Measurements from ENCODE around the gene ZEB2. TPM values are rescaled to one million over a fixed set of nuclear protein-coding genes. Genes with fewer than 3 reads are reported as not detected.

Gene ZEB2
- total and polyA plus RNA-seq, 2 of the 8 experiments (the other 6 are each of a cell fraction or from before 2014, with no cell fraction given), result 0.38 TPM; not detected in 1

GRCh38 chr2:144379851-144380311 is 140.0 kb downstream of the ZEB2 start:
- H3K27me3 ChIP-seq (replicated peaks in 1 of 4; ENCODE audit: control insufficient read depth in 3 of 4, extremely low read depth in 1 of 4, insufficient read depth in 3 of 4, low read length in 3 of 4), result no peaks in the 10 kb centered on the region
- no peak overlapping the region for H3K18ac ChIP-seq (ENCODE audit: extremely low read depth, low read length)
- no peak overlapping the region for H4K5ac ChIP-seq (ENCODE audit: insufficient read length, low read depth, low read length)
- H4K8ac ChIP-seq (ENCODE audit: extremely low read depth, insufficient read depth, low read length), result no peak overlapping the region
- H2BK5ac ChIP-seq (ENCODE audit: low read depth, low read length), result no peak overlapping the region
- H3K79me1 ChIP-seq (ENCODE audit: low read depth, low read length), result no peaks in the 10 kb centered on the region
- FAIRE-seq (no peak), DNase-seq (ENCODE audit: low read depth in 1 of 2, low spot score in 2 of 2) (no peak)
- H3K9me3 ChIP-seq (ENCODE audit: insufficient read depth in 2 of 2, low read depth in 1 of 2, low read length in 1 of 2), result peaks cover 0 to 3% of the 10 kb centered on the region in 2 experiments; a peak in 1 of 4 replicates
- 84% methylated on average over 11 of the region's 11 CpGs; no CpG with 5 or more reads in 1 of the 2 experiments for WGBS, 2 experiments (ENCODE audit: extremely low coverage in 1 of 2, insufficient coverage in 1 of 2, insufficient read length in 1 of 2, insufficient replicate concordance in 2 of 2, low coverage in 1 of 2, low lambda C conversion rate in 2 of 2, missing lambda C conversion rate in 1 of 2)
- no peak overlapping the region for H3K4ac ChIP-seq (replicated peaks; ENCODE audit: insufficient read length, low read depth, low read length)
- no peak overlapping the region for H3K27ac ChIP-seq (ENCODE audit: low read depth, low read length)
- H3K56ac ChIP-seq (replicated peaks; ENCODE audit: insufficient read length, low read depth, low read length), result no peak overlapping the region
- no peaks in the 10 kb centered on the region for H3K79me2 ChIP-seq (ENCODE audit: control insufficient read depth in 1 of 2, insufficient read depth in 2 of 2, low read length in 2 of 2)
- ChIA-PET POLR2A (ENCODE audit: partially characterized antibody) (no interaction called here), CTCF (ENCODE audit: partially characterized antibody) (no interaction called here)
- H4K20me1 ChIP-seq (replicated peaks in 1 of 2; ENCODE audit: control insufficient read depth in 1 of 2, insufficient read depth in 2 of 2, low read length in 2 of 2), result no peaks in the 10 kb centered on the region
- H3K36me3 ChIP-seq (ENCODE audit: control insufficient read depth in 2 of 4, insufficient read depth in 4 of 4, low read length in 3 of 4), result no peaks in the 10 kb centered on the region
- no peak overlapping the region for H3K4me2 ChIP-seq (ENCODE audit: insufficient read depth in 1 of 2, low read depth in 2 of 2, low read length in 2 of 2)
- no peak overlapping the region; the same call in 1 of the 2 replicates for H2AFZ ChIP-seq (ENCODE audit: low read length)
- H3K9ac ChIP-seq (replicated peaks in 1 of 4; ENCODE audit: extremely low read depth in 1 of 4, low read depth in 3 of 4, low read length in 3 of 4), result no peak overlapping the region
- no peak overlapping the region for H2BK120ac ChIP-seq (replicated peaks; ENCODE audit: low read depth, low read length)
- no peaks in the 10 kb centered on the region for H3K4me1 ChIP-seq (replicated peaks in 1 of 4; ENCODE audit: control insufficient read depth in 3 of 4, insufficient read depth in 4 of 4, low read length in 3 of 4)
- H4K91ac ChIP-seq (replicated peaks; ENCODE audit: insufficient read length, low read length), result no peak overlapping the region
- H3K4me3 ChIP-seq (ENCODE audit: extremely low read depth in 1 of 4, insufficient read depth in 2 of 4, low read depth in 3 of 4, low read length in 4 of 4), result no peak overlapping the region
- H3K23ac ChIP-seq (ENCODE audit: insufficient read length), result no peak overlapping the region
- H2AK5ac ChIP-seq (ENCODE audit: low read depth, low read length), result no peak overlapping the region
- H2BK12ac ChIP-seq (ENCODE audit: low read depth, low read length), result no peak overlapping the region
- H2BK20ac ChIP-seq (ENCODE audit: low read length), result no peak overlapping the region
- no peak overlapping the region for H3K14ac ChIP-seq (ENCODE audit: insufficient read length)
- no peaks in the 10 kb centered on the region for H3K23me2 ChIP-seq (ENCODE audit: low read depth, low read length)
- 0 out of 2 replicates have a peak overlapping the region, but pooled peaks have one; percentile 50 for H2BK15ac ChIP-seq (ENCODE audit: low read length)
- TF ChIP-seq E2F6 (IDR thresholded peaks at IDR 0.05) (no peak), EZH2 (IDR thresholded peaks at IDR 0.05; ENCODE audit: low read depth, low read length, severe bottlenecking) (no peak), SP2 (IDR thresholded peaks at IDR 0.05; ENCODE audit: low read length) (no peak), CBX8 (IDR thresholded peaks at IDR 0.05; ENCODE audit: borderline replicate concordance, low read depth, low read length) (no peak), TAF7 (optimal IDR thresholded peaks at IDR 0.05; ENCODE audit: borderline replicate concordance, low read depth, low read length) (no peak), CBX5 (IDR thresholded peaks at IDR 0.05; ENCODE audit: low read depth, low read length) (no peak), TEAD4 (IDR thresholded peaks at IDR 0.05; ENCODE audit: low read depth, low read length) (no peak), SUZ12 (IDR thresholded peaks at IDR 0.05; ENCODE audit: low read length) (no peak), CHD1 (IDR thresholded peaks at IDR 0.05; ENCODE audit: low read depth, low read length) (no peak), JUN (IDR thresholded peaks at IDR 0.05; ENCODE audit: low read depth, low read length) (no peak), TBP (IDR thresholded peaks at IDR 0.05; ENCODE audit: low read depth, low read length) (no peak), EGR1 (IDR thresholded peaks at IDR 0.05; ENCODE audit: borderline replicate concordance, low read depth, low read length) (no peak), CTBP2 (IDR thresholded peaks at IDR 0.05; ENCODE audit: borderline replicate concordance, insufficient read depth, insufficient read length, low read length) (no peak), TAF1 (IDR thresholded peaks at IDR 0.05; ENCODE audit: low read depth, low read length) (no peak), SP4 (IDR thresholded peaks at IDR 0.05; ENCODE audit: low read length) (no peak)
